IPS-NIHi7 (cell line): Measurements from ENCODE around the gene HOXA9.

Experiments used
- DNase-seq: peaks from one replicate; pipeline ENCODE4 v3.0.0; 2012; ENCODE audit warnings: mixed read lengths; ENCODE audit errors: extremely low spot score

HOXA9 gene

GRCh38 chr7:27200761-27201579, 35.6 kb upstream of the HOXA9 start:
- DNase-seq: no peak

GRCh38 chr7:27199849-27200760, 34.8 kb upstream of the HOXA9 start, which contains the start of gene HOXA13:
Gene HOXA13 (minus strand): TSS chr7:27200091. CDS start chr7:27200077, 14 bp downstream.
- no peak for DNase-seq

GRCh38 chr7:27198871-27199801, 33.8 kb upstream of the HOXA9 start:
- DNase-seq: no peak

GRCh38 chr7:27198138-27198841, 33.0 kb upstream of the HOXA9 start:
- DNase-seq: no peak

GRCh38 chr7:27197137-27198042, 32.1 kb upstream of the HOXA9 start:
- DNase-seq: no peak

- no peak for DNase-seq
These were observed 31.0 kb upstream of the HOXA9 start for GRCh38 chr7:27196287-27196767.

- DNase-seq: no peak
These were observed 29.5 kb upstream of the HOXA9 start for GRCh38 chr7:27194686-27195379.

- no peak for DNase-seq
These were observed 28.6 kb upstream of the HOXA9 start for GRCh38 chr7:27194002-27194352.

- DNase-seq: no peak
These were observed 28.1 kb upstream of the HOXA9 start for GRCh38 chr7:27193335-27194001.

GRCh38 chr7:27192546-27193334, 27.4 kb upstream of the HOXA9 start:
- no peak for DNase-seq

- DNase-seq: no peak
These were observed 26.7 kb upstream of the HOXA9 start for GRCh38 chr7:27191833-27192545.

GRCh38 chr7:27191161-27191731, 25.9 kb upstream of the HOXA9 start:
- no peak for DNase-seq

- no peak for DNase-seq
These were observed 24.8 kb upstream of the HOXA9 start for GRCh38 chr7:27189997-27190748.

GRCh38 chr7:27189295-27189996, 24.1 kb upstream of the HOXA9 start:
- no peak for DNase-seq
